Body of pancreas (tissue), 4 donors: ENCODE results near the gene KXD1. TPM values are rescaled to one million over a fixed set of nuclear protein-coding genes. Genes with fewer than 3 reads are reported as not detected.

ENCODE experiments used
- ATAC-seq: fragments of 150-250 bp; one replicate; pipeline ENCODE4 v1.9.1; 2016
- DNase-seq, 4 donors: peaks; one replicate each; pipeline ENCODE4 v3.0.0-alpha.2; 2019
- H3K27ac ChIP-seq, 4 donors: fragments of 200-600 bp; sonication (generic); 1 replicate in 3 of 4; 2 replicates in 1 of 4; pipeline versions ENCODE4 v1.5.1 to v1.6.1; 2016 to 2019; ENCODE audit warnings: mild to moderate bottlenecking in 1 of 4, mixed read lengths in 1 of 4, moderate library complexity in 1 of 4
- H3K27me3 ChIP-seq, 2 donors: fragments of 200-600 bp; sonication (generic); one replicate each; pipeline ENCODE4 v1.6.0; 2016; ENCODE audit warnings: mild to moderate bottlenecking in 1 of 2
- H3K36me3 ChIP-seq, 2 donors: fragments of 200-600 bp; sonication (generic); replicated peaks in 1 of 2; 2 replicates each; pipeline ENCODE4 v1.5.1; 2016; ENCODE audit warnings: low read depth in 2 of 2; ENCODE audit not compliant: insufficient read depth in 1 of 2
- H3K4me1 ChIP-seq: fragments of 200-600 bp; sonication (generic); one replicate; pipeline ENCODE4 v1.6.0; 2016
- H3K4me3 ChIP-seq, 2 donors: fragments of 200-600 bp; sonication (generic); 1 replicate in 1 of 2; 2 replicates in 1 of 2; pipeline ENCODE4 v1.5.1; 2016 to 2019
- H3K9me3 ChIP-seq, 3 donors: fragments of 200-600 bp; sonication (generic); 1 replicate in 2 of 3; 2 replicates in 1 of 3; pipeline ENCODE4 v1.5.1; 2016
- POLR2A ChIP-seq, 3 donors: fragments of 450-650 bp; IDR thresholded peaks; one replicate each; pipeline ENCODE4 v1.6.1; 2016; ENCODE audit warnings: antibody characterized with exemption in 3 of 3, mild to moderate bottlenecking in 2 of 3
- WGBS, 2 donors: methylation state at CpG; one replicate each; pipeline ENCODE4 v1.1.5; 2017; 5-methylcytosine and 5-hydroxymethylcytosine counted together
- intact Hi-C: fragments of 100-400 bp; cut with DNase I; formaldehyde crosslinking; loops from one replicate; pipeline ENCODE4 v1.15.1; 2023
- total RNA-seq, 2 donors: library from RNA; depleted of rRNA; stranded (reverse); fragments of >200 nt; gene quantifications; one replicate each; pipeline ENCODE4 v1.1.0, GENCODE V29; 2016
- TF ChIP-seq, protein P1 (sequence below), 7 experiments: fragments of 450-650 bp in 4 of 7; fragments of 200-600 bp in 3 of 7; sonication (generic) in 3 of 7; IDR thresholded peaks; one replicate each; pipeline ENCODE4 v1.5.1; 2016 to 2019; ENCODE audit warnings: antibody characterized with exemption in 7 of 7

The KXD1 gene
- total RNA-seq, 2 donors from 2014 or later: 62.6 to 71.1 TPM

DNA sequence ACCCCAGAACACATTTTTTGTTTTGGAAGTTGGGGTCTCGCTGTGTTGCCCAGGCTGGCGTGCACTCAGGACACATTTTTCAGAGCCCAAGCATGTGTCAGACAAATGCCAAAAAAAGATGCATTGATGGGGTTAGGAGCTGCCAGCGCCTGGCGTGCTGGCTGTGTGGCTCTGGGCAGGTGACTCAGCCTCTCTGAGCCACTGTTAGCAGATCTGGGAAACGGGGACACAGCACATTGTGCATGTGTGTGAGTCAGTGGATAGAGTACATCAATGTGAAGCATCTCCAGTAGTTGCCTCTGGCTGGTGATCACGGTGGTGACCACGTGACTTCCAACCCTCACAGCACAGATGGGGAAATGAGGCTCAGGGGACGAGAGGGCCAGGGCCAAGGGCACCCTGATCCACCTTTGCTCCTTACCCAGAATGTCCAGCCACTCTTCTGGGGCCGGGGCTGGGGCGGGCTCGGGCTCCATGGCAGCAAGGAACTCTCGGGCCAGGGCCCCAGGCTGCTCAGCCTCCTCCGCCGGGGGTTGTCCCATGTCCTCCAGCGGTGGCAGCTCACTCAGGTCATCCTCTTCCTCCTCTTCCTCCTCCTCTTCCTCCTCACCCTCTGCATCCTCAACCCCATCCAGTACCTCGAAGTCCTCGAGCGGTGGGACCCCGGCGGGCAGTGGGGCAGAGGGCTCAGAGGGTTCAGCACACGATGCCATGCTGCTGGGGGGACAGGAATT, 16.2 kb upstream of the KXD1 start:
- Histone ChIP-seq H3K36me3 (peaks cover 0 to 4% of the 10 kb centered on the region in 2 donors), H3K27me3 (no peaks in the 10 kb centered on the region), H3K4me3 (no peak overlapping the region), H3K27ac (no peak overlapping the region), H3K4me1 (peaks cover 16% of the 10 kb centered on the region), H3K9me3 (no peaks in the 10 kb centered on the region)
- 87% methylated on average over 11 to 21 of the region's 21 CpGs for WGBS, 2 donors
- intact Hi-C loops: no loop called here
- DNase-seq (no peak), ATAC-seq (no peak)
- TF ChIP-seq POLR2A (IDR thresholded peaks at IDR 0.05): no peak
- TF ChIP-seq, protein P1, sequence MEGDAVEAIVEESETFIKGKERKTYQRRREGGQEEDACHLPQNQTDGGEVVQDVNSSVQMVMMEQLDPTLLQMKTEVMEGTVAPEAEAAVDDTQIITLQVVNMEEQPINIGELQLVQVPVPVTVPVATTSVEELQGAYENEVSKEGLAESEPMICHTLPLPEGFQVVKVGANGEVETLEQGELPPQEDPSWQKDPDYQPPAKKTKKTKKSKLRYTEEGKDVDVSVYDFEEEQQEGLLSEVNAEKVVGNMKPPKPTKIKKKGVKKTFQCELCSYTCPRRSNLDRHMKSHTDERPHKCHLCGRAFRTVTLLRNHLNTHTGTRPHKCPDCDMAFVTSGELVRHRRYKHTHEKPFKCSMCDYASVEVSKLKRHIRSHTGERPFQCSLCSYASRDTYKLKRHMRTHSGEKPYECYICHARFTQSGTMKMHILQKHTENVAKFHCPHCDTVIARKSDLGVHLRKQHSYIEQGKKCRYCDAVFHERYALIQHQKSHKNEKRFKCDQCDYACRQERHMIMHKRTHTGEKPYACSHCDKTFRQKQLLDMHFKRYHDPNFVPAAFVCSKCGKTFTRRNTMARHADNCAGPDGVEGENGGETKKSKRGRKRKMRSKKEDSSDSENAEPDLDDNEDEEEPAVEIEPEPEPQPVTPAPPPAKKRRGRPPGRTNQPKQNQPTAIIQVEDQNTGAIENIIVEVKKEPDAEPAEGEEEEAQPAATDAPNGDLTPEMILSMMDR (IDR thresholded peaks at IDR 0.05): no peak

DNA sequence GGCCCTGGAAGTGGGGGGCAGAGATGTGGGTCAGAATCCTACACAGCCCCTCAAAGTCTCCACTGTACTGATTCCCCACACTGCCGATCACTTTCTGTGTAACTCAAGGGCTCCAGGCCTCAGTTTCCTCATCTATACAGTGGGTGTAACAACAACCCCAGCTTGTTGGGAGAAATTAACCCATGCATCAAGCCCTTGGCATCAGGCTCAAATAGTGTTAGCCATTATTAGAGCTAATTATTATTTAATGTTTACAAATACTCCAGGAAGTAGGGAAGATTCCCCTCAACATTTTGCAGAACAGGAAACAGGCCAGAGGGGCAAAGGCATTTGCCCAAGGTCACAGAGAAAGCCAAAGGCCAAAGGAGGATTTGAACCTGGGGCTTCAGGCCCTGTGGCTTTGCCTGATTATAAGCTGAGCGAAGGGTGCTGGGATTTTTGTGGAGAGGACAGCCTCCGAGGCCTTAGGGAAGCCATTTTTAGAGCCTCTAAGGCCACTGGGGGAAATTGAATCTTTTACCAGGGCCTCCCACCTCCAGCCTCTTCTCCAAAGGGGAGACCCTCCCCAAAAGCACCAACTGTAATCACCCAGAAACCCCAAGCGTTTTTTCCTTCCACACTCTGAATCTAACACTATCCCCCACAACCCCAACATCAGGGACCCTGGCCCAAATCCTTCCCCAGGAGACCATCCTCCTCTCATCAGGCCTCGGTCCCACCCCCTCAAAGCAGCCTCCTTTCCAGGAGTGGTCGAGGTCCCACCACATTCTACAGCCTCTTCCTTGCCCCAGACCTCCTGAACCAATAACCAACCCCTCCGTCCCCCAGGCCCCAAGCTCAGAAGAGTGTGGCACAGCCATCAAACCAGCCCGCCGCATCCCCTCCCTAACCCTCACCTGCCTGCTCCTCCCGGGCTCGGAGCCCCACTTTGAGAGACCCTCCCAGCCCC, 15.4 kb upstream of the KXD1 start:
- Histone ChIP-seq H3K4me3 (peak overlapping the region; percentile 51 to 53), H3K4me1 (peaks cover 16% of the 10 kb centered on the region), H3K9me3 (no peaks in the 10 kb centered on the region), H3K27ac (peak overlapping the region in 3 of 4 donors; percentile 50 to 86 (median 78)), H3K36me3 (no peaks in the 10 kb centered on the region), H3K27me3 (no peaks in the 10 kb centered on the region)
- TF ChIP-seq, protein P1 (IDR thresholded peaks at IDR 0.05): no peak
- TF ChIP-seq POLR2A (IDR thresholded peaks at IDR 0.05): no peak
- WGBS, 2 donors: 18 to 19% methylated on average over 11 of the region's 11 CpGs
- no peak for ATAC-seq
- DNase-seq: no peak
- intact Hi-C loops: no loop called here

DNA sequence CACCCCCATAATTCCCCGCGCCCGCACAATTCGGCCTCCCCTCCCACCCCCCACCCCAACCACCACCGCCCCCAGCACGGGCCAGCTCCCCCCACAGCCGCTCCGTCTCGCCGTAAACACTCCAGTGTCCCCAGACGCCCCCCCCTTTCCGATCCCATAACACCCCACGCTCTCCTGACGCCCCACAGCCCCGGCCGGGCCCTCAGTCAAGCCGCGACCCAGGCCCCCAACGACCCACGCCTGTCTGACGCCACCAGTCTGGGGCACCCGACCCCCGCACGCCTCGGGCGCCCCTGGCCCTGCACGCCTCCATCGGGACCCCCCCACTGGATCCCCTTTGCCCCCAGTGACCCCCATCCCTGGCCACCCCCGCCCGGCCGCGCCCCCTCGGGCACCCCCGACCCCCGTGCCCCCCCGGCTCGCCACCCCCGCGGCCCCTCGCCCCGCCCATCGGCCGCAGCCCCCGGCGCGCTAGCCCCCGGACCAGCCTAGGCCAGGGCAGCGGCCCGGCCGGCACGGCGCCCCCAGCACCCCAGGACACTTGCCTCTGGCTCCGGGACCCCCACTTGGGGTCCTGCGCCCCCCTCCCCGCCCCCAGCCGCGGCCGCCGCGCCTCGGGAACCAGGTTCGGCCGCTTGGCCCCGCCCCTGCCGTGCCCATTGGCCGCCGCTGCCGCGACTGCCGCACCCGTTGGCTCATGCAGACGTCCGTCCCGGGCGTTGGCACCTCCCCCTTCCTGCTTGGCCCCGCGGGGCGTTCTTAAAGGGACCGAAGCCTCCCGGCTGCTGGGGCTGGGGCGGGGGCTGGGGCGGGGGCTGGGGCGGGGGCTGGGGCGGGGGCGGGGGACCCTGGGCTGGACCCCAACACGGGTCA, 14.5 kb upstream of the KXD1 start, which contains the start of gene FKBP8:
Gene FKBP8, minus strand, starts transcription at position 633 of the 873 bp plus-strand sequence. CDS start 1,603 bp downstream, outside the sequence.
- ATAC-seq (peak; percentile 99), DNase-seq (peak; percentile 93 to 96 (median 95))
- H3K36me3 ChIP-seq: no peaks in the 10 kb centered on the region
- H3K27me3 ChIP-seq: no peaks in the 10 kb centered on the region
- no peaks in the 10 kb centered on the region for H3K9me3 ChIP-seq
- intact Hi-C loops: no loop called here
- H3K4me1 ChIP-seq: peaks cover 16% of the 10 kb centered on the region
- 0% methylated on average over 48 of the region's 86 CpGs; no CpG with 5 or more reads in 1 of the 2 donors for WGBS, 2 donors
- TF ChIP-seq, protein P1 (IDR thresholded peaks at IDR 0.05): no peak
- no peak for TF ChIP-seq POLR2A (IDR thresholded peaks at IDR 0.05)
- H3K4me3 ChIP-seq: peak within 1 kb of the TSS; percentile 51 to 53
- peak within 1 kb of the TSS; percentile 70 to 86 (median 76) for H3K27ac ChIP-seq

DNA sequence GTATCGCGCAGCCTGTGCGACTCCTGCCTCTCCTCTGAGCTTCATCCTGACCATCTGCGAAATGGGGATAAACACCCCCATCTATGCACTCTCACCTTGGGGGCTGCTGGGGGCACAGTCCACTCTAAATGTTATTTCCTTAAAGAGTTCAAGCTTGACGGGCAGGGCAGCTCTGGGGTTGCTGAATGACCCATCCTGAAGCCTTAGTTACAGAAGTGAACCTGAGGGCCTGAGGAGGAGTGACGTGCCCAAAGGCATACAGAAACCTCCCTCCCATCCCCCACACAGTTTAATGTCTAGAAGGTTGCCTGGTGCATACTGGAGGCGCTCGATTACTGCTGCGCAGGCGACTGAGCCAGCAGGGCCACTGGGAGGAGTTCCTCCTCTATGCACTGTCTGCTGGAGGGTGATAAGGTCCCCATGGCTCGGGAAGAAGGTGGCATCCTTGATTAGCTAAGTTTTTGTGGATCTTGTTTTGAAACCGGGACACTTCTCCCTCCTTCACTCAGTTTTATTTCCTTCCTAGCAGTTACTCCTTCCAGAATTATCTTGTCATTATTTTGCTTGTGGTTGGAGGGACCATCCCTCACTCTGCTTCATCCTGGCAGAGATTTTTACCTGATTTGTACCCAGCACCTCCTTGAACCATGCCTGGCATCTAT, 13.7 kb upstream of the KXD1 start:
- 8 to 10% methylated on average over 12 of the region's 12 CpGs for WGBS, 2 donors
- Histone ChIP-seq H3K9me3 (no peaks in the 10 kb centered on the region), H3K4me1 (peaks cover 16% of the 10 kb centered on the region), H3K27ac (peak overlapping the region in 3 of 4 donors; percentile 70 to 86 (median 78)), H3K36me3 (no peaks in the 10 kb centered on the region), H3K27me3 (no peaks in the 10 kb centered on the region), H3K4me3 (peak overlapping the region in 1 of 2 donors; percentile 51)
- TF ChIP-seq POLR2A (IDR thresholded peaks at IDR 0.05): peak in 1 of 3 donors; percentile 19
- TF ChIP-seq, protein P1 (IDR thresholded peaks at IDR 0.05): no peak
- intact Hi-C loops: no loop called here
- DNase-seq (peak; percentile 29 to 73 (median 46)), ATAC-seq (no peak)
